ENCODE measurements around the gene PPFIA1. TPM values are rescaled to one million over a fixed set of nuclear protein-coding genes. Genes with fewer than 3 reads are reported as not detected.

The PPFIA1 gene
- total RNA-seq, 2 donors from 2014 or later, result 46.9 to 47.5 TPM

DNA sequence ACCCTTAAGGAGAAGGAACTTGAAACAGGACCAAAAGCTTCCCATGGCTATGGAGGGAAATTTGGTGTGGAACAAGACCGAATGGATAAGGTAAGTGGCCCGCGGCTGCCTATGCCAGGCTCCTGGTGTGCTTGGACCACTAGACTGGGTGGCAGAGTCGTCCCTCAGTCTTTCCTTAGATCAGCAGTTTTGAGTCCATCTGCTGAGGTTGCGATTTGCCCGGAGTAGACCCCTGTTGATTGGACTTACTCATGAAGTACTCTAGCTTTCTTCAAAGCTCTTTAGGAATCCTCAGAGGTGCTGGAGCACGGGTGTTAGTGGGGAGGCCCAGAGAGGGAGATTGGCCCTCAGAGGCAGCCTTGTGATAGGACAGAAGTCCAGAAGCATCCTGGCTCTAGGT, 139.4 kb downstream of the PPFIA1 start:
- Histone ChIP-seq H3K9ac (ENCODE audit: low read depth in 2 of 2, low read length in 2 of 2) (no peak overlapping the region), H3K36me3 (peaks cover 15% of the 10 kb centered on the region), H3K27ac (no peak overlapping the region), H3K27me3 (no peaks in the 10 kb centered on the region), H3K9me3 (no peaks in the 10 kb centered on the region), H3K4me1 (no peaks in the 10 kb centered on the region), H3K4me3 (no peak overlapping the region)
- TF ChIP-seq, protein P1, sequence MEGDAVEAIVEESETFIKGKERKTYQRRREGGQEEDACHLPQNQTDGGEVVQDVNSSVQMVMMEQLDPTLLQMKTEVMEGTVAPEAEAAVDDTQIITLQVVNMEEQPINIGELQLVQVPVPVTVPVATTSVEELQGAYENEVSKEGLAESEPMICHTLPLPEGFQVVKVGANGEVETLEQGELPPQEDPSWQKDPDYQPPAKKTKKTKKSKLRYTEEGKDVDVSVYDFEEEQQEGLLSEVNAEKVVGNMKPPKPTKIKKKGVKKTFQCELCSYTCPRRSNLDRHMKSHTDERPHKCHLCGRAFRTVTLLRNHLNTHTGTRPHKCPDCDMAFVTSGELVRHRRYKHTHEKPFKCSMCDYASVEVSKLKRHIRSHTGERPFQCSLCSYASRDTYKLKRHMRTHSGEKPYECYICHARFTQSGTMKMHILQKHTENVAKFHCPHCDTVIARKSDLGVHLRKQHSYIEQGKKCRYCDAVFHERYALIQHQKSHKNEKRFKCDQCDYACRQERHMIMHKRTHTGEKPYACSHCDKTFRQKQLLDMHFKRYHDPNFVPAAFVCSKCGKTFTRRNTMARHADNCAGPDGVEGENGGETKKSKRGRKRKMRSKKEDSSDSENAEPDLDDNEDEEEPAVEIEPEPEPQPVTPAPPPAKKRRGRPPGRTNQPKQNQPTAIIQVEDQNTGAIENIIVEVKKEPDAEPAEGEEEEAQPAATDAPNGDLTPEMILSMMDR (IDR thresholded peaks at IDR 0.05), result no peak
- intact Hi-C loops (cut with DNase I), result no loop called here
- no peak for DNase-seq

GRCh38 chr11:70410276-70411205, 140.1 kb downstream of the PPFIA1 start:
- Histone ChIP-seq H3K27ac (no peak overlapping the region), H3K4me3 (no peak overlapping the region), H3K36me3 (peaks cover 20% of the 10 kb centered on the region), H3K4me1 (no peaks in the 10 kb centered on the region), H3K27me3 (no peaks in the 10 kb centered on the region), H3K9me3 (no peaks in the 10 kb centered on the region), H3K9ac (ENCODE audit: low read depth in 2 of 2, low read length in 2 of 2) (no peak overlapping the region)
- DNase-seq, result no peak
- TF ChIP-seq, protein P1 (IDR thresholded peaks at IDR 0.05), result no peak
- intact Hi-C loops (cut with DNase I), result no loop called here

DNA sequence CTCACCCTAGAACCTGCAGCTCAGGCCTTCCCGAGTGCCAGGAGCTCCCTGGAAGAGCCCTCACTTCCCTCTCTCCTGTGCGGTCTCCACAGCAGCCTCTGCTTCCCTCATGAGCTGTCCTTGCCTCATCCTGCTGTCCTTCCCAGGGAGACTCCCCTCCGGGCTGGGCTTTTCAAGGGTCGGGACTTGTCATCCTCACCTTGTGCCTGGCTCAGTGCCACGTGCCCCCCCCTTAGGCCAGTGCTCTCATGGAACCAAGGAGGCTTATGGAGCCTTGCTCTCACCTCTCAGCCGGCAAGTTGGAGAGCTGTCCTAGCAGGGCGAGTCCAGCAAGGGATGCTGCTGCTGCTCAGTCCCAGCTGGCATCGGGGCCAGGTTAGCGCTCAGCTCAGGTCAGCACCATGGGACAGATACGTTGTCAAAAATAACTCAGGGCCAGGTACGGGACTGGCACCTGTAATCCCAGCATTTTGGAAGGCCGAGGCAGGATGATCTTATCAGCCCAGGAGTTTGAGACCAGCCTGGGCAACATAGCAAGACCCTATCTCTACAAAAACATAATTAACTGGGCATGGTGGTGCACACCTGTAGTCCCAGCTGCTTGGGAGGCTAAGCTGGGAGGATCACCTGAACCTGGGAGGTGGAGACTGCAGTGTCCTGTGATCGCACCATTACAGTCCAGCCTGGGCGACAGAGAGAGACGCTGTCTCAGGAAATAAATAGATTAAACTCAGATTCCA, 141.4 kb downstream of the PPFIA1 start:
- H3K9me3 ChIP-seq, result no peaks in the 10 kb centered on the region
- no peak overlapping the region for H3K9ac ChIP-seq (ENCODE audit: low read depth in 2 of 2, low read length in 2 of 2)
- intact Hi-C loops (cut with DNase I), result no loop called here
- TF ChIP-seq, protein P1 (IDR thresholded peaks at IDR 0.05), result no peak
- H3K27ac ChIP-seq, result no peak overlapping the region
- H3K27me3 ChIP-seq, result no peaks in the 10 kb centered on the region
- peaks cover 23% of the 10 kb centered on the region for H3K36me3 ChIP-seq
- DNase-seq, result no peak
- H3K4me1 ChIP-seq, result no peaks in the 10 kb centered on the region
- no peak overlapping the region for H3K4me3 ChIP-seq

DNA sequence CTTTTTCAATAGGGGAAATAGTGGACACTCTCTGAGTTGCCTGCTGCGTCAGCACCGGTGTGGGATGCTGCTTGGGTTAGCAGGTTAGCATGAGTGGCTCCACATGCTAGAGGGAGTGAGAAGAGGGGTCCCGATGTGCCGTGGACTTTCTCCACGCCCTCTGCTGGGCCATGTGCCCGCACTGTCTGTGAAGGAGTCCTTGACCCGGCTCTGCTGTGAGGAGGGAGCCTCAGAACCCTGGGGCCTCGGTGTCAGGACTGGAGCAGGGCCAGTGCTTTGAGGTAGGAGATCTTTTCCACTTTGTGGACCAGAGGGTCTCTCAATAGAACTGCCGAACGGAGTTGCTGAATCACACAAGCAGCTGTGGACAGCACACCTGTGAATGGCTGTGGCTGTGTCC, 142.7 kb downstream of the PPFIA1 start:
- TF ChIP-seq, protein P1 (IDR thresholded peaks at IDR 0.05), result no peak
- peaks cover 19% of the 10 kb centered on the region for H3K36me3 ChIP-seq
- no peaks in the 10 kb centered on the region for H3K9me3 ChIP-seq
- H3K27ac ChIP-seq, result no peak overlapping the region
- intact Hi-C loops (cut with DNase I), result no loop called here
- H3K4me1 ChIP-seq, result no peaks in the 10 kb centered on the region
- H3K27me3 ChIP-seq, result no peaks in the 10 kb centered on the region
- no peak for DNase-seq
- H3K9ac ChIP-seq (ENCODE audit: low read depth in 2 of 2, low read length in 2 of 2), result no peak overlapping the region
- H3K4me3 ChIP-seq, result no peak overlapping the region

DNA sequence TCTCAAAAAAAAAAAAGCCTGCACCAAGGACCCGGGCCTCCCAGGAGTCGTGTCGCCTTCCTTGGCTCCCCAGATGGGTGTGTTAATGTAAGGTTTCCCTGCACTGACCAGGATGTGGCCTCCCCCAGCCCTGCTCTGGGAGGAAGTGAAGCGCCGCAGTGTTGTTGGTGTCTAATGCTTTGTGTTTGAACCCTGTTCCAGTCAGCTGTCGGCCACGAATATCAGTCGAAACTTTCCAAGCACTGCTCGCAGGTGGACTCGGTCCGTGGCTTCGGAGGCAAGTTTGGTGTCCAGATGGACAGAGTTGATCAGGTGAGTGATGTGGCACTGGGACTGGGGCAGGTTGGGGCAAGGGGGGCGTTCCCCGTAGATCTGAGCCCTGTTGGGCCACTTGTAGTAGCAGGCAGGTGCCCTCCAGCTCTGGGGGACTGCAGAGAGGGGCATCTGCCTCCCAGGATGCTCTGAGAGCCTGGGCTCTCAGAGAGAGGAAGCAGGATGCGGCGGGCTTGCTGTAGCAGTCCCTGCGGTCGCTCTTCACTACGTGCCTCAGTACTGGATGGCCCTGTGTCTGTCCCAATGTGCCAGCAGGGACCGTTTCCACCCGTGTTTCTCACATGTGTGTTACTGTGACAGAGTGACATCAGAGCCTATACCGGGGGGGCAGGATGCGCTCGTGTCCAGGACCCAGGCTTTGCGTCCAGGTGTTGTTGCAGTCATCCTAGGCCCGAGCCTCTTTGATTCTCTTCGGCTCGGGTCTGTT, 144.0 kb downstream of the PPFIA1 start:
- DNase-seq, result no peak
- Histone ChIP-seq H3K9ac (ENCODE audit: low read depth in 2 of 2, low read length in 2 of 2) (no peak overlapping the region), H3K27ac (no peak overlapping the region), H3K27me3 (no peaks in the 10 kb centered on the region), H3K4me3 (no peak overlapping the region), H3K36me3 (peaks cover 12% of the 10 kb centered on the region), H3K9me3 (no peaks in the 10 kb centered on the region), H3K4me1 (no peaks in the 10 kb centered on the region)
- TF ChIP-seq, protein P1 (IDR thresholded peaks at IDR 0.05), result no peak
- intact Hi-C loops (cut with DNase I), result no loop called here
